NB4 (cell line): ENCODE data around the gene SNTA1.

Source experiments
- DNase-seq: peaks from one replicate; pipeline ENCODE4 v3.0.0; 2010; ENCODE audit warnings: low read depth
- H3K4me3 ChIP-seq: one replicate; pipeline ENCODE4 v1.5.1; 2011; ENCODE audit warnings: mild to moderate bottlenecking, low read depth, low read length, moderate library complexity
- CTCF ChIP-seq: IDR thresholded peaks from one replicate; pipeline ENCODE4 v1.5.1; 2012; ENCODE audit warnings: low read depth, low read length
- MAX ChIP-seq: IDR thresholded peaks from 2 replicates; pipeline ENCODE4 v1.6.1; 2011; ENCODE audit warnings: low read depth, low read length
- MYC ChIP-seq: IDR thresholded peaks from 2 replicates; pipeline ENCODE4 v1.6.1; 2011; ENCODE audit warnings: low read depth, low read length
- POLR2A ChIP-seq: IDR thresholded peaks from 2 replicates; pipeline ENCODE4 v1.6.1; 2011; ENCODE audit warnings: mild to moderate bottlenecking; ENCODE audit not compliant: insufficient read length; ENCODE audit errors: extremely low read depth

The SNTA1 gene

GRCh38 chr20:33377366-33377765, 66.2 kb downstream of the SNTA1 start:
- DNase-seq = no peak
- H3K4me3 ChIP-seq = no peak overlapping the region
- no peak for TF ChIP-seq CTCF
- no peak for TF ChIP-seq POLR2A
- TF ChIP-seq MYC = no peak
- no peak for TF ChIP-seq MAX

GRCh38 chr20:33373735-33374605, 69.6 kb downstream of the SNTA1 start:
- H3K4me3 ChIP-seq = no peak overlapping the region
- no peak for TF ChIP-seq CTCF
- TF ChIP-seq POLR2A = no peak
- TF ChIP-seq MYC = no peak
- no peak for TF ChIP-seq MAX
- DNase-seq = no peak

GRCh38 chr20:33372993-33373441, 70.5 kb downstream of the SNTA1 start:
- no peak for DNase-seq
- no peak for TF ChIP-seq POLR2A
- TF ChIP-seq MYC = no peak
- no peak for TF ChIP-seq CTCF
- TF ChIP-seq MAX = no peak
- H3K4me3 ChIP-seq = no peak overlapping the region

GRCh38 chr20:33370291-33370690, 73.3 kb downstream of the SNTA1 start:
- no peak for TF ChIP-seq MYC
- TF ChIP-seq CTCF = no peak
- TF ChIP-seq POLR2A = no peak
- no peak for TF ChIP-seq MAX
- no peak for DNase-seq
- H3K4me3 ChIP-seq = no peak overlapping the region

- no peak for DNase-seq
- no peak for TF ChIP-seq POLR2A
- no peak for TF ChIP-seq CTCF
- no peak for TF ChIP-seq MYC
- TF ChIP-seq MAX = no peak
- H3K4me3 ChIP-seq = no peak overlapping the region
These were observed 80.7 kb downstream of the SNTA1 start for GRCh38 chr20:33362898-33363297.
